Chondrocyte (in vitro differentiated cells): ENCODE data around the gene IL25. TPM values are rescaled to one million over a fixed set of nuclear protein-coding genes. Genes with fewer than 3 reads are reported as not detected.

Experiments used
- DNase-seq: peaks from one replicate; pipeline ENCODE4 v3.0.0; 2021; ENCODE audit warnings: mixed read lengths, low spot score
- H3K27ac Mint-ChIP-seq: one replicate; pipeline ENCODE4 v1.8.0; 2021; ENCODE audit warnings: mild to moderate bottlenecking, moderate library complexity, mixed read lengths; ENCODE audit not compliant: unreplicated experiment
- H3K27me3 Mint-ChIP-seq: 2 replicates; pipeline ENCODE4 v1.8.0; 2021; ENCODE audit warnings: low read depth, mixed read lengths
- H3K36me3 Mint-ChIP-seq: 2 replicates; pipeline ENCODE4 v1.8.0; 2021; ENCODE audit warnings: low read depth, mixed read lengths
- H3K4me1 Mint-ChIP-seq: 2 replicates; pipeline ENCODE4 v1.8.0; 2021; ENCODE audit warnings: low read depth, mild to moderate bottlenecking, mixed read lengths
- H3K4me3 Mint-ChIP-seq: one replicate; pipeline ENCODE4 v1.8.0; 2021; ENCODE audit warnings: mild to moderate bottlenecking, moderate library complexity, mixed read lengths; ENCODE audit not compliant: unreplicated experiment
- H3K9me3 Mint-ChIP-seq: 2 replicates; pipeline ENCODE4 v1.8.0; 2021; ENCODE audit warnings: low read depth, mixed read lengths
- total RNA-seq: library from RNA; stranded (reverse); gene quantifications from 3 replicates; pipeline ENCODE4 v1.2.1, GENCODE V29; 2021
- TF ChIP-seq, protein P1 (sequence below): fragments of 200-600 bp; sonication (generic); IDR thresholded peaks from 2 replicates; pipeline ENCODE4 v1.5.0; 2021; ENCODE audit warnings: antibody characterized with exemption, mild to moderate bottlenecking, moderate library complexity

IL25 gene
- total RNA-seq, 1 donor from 2014 or later, result not detected

DNA sequence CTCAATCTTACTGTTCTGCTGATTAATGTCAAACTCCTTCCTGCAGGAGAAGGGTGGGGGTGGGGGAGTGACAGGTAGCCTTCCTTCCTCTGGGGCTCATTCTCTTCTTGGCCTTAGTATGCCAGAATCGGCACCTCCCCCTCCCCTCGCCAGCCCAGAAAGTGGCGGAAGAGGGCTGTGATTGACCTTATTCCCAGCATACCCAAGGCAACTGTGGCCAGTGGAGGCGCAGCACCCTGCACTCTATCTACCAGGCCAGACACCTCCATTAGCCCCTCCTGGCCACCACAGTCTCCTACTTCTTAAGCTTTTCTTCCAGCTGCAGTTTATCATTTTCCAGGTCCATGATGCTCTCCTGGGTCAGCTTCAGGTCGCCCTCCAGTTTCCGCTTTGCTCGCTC is 20.0 kb downstream of the IL25 start:
- TF ChIP-seq, protein P1, sequence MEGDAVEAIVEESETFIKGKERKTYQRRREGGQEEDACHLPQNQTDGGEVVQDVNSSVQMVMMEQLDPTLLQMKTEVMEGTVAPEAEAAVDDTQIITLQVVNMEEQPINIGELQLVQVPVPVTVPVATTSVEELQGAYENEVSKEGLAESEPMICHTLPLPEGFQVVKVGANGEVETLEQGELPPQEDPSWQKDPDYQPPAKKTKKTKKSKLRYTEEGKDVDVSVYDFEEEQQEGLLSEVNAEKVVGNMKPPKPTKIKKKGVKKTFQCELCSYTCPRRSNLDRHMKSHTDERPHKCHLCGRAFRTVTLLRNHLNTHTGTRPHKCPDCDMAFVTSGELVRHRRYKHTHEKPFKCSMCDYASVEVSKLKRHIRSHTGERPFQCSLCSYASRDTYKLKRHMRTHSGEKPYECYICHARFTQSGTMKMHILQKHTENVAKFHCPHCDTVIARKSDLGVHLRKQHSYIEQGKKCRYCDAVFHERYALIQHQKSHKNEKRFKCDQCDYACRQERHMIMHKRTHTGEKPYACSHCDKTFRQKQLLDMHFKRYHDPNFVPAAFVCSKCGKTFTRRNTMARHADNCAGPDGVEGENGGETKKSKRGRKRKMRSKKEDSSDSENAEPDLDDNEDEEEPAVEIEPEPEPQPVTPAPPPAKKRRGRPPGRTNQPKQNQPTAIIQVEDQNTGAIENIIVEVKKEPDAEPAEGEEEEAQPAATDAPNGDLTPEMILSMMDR, result no peak
- H3K36me3 Mint-ChIP-seq, result no peaks in the 10 kb centered on the region
- peaks cover 40% of the 10 kb centered on the region for H3K27me3 Mint-ChIP-seq
- no peak overlapping the region for H3K4me3 Mint-ChIP-seq
- no peaks in the 10 kb centered on the region for H3K9me3 Mint-ChIP-seq
- H3K4me1 Mint-ChIP-seq, result no peaks in the 10 kb centered on the region
- DNase-seq, result no peak
- H3K27ac Mint-ChIP-seq, result no peak overlapping the region

DNA sequence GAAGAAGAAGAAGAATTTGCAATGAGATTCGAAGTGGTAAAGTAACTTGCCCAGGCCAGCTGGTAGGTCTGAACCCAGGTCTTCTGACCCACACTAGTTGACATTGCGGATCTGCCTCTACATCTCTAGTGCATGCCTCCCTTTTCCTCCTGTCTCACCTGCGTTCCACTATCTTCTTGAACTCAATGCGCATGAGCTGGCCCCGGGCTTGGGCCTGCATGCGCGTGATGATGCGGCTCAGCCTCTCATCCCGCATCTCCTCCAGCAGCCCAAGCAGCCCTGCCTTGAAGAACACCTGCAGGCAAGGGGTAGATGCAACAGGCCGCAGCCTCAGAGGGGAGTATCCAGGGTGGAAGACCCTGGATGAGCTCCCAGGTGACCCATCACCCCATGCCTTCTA is 23.5 kb downstream of the IL25 start:
- no peak overlapping the region for H3K4me3 Mint-ChIP-seq
- no peaks in the 10 kb centered on the region for H3K4me1 Mint-ChIP-seq
- H3K9me3 Mint-ChIP-seq, result no peaks in the 10 kb centered on the region
- peaks cover 29% of the 10 kb centered on the region for H3K27me3 Mint-ChIP-seq
- H3K27ac Mint-ChIP-seq, result no peak overlapping the region
- H3K36me3 Mint-ChIP-seq, result no peaks in the 10 kb centered on the region
- no peak for DNase-seq
- TF ChIP-seq, protein P1, result no peak

DNA sequence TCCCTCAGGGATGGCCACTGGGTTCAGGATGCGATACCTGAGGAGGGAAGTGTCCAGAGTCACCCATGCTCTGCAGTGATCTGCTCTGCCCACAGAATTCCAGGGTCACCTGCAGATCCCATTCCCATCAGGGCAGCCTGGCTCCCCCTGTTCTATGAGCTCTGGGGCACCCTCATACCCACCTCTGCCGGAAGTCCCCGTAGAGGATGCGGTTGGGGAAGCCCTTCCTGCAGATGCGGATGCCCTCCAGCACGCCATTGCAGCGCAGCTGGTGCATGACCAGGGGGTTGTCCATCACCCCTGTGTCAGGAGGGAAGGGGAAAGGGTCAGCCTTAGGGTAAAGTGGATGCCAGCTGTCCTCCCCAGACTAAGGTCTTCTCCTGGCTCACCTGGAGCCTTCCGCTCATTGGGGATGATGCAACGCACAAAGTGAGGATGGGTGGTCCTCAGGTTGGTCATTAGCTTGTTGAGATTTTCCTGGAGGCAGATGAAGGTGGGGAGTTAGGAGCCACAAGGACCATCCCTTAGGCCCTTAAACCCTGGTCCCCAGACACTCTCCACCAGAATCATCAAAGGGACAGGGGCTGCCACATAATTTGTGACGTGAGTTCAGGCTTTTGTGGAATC is 24.3 kb downstream of the IL25 start:
- TF ChIP-seq, protein P1, result no peak
- no peak for DNase-seq
- peaks cover 31% of the 10 kb centered on the region for H3K27me3 Mint-ChIP-seq
- H3K9me3 Mint-ChIP-seq, result no peaks in the 10 kb centered on the region
- H3K27ac Mint-ChIP-seq, result no peak overlapping the region
- H3K4me1 Mint-ChIP-seq, result no peaks in the 10 kb centered on the region
- no peak overlapping the region for H3K4me3 Mint-ChIP-seq
- no peaks in the 10 kb centered on the region for H3K36me3 Mint-ChIP-seq

DNA sequence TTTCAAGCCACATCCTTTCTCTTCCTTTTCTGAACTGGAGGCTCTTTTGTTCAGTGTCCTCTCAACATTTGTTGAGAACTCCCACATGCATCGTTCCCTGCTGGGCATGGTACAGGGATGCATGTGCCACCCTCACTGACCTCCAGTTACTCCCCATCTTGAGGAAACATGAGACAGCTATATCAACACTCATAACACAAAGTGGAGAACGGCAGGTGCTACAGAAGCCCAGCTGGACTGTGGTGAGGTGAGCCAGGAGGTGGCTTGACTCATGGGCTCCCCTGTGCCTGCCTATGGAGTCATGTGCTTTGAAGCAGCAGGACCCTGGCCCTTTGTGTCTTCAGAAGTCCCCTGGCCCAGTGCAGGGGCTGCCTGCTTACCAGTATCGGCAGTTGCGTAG is 25.7 kb downstream of the IL25 start:
- TF ChIP-seq, protein P1, result no peak
- H3K9me3 Mint-ChIP-seq, result no peaks in the 10 kb centered on the region
- no peak for DNase-seq
- no peaks in the 10 kb centered on the region for H3K36me3 Mint-ChIP-seq
- no peak overlapping the region for H3K27ac Mint-ChIP-seq
- H3K4me3 Mint-ChIP-seq, result no peak overlapping the region
- peaks cover 33% of the 10 kb centered on the region for H3K27me3 Mint-ChIP-seq
- no peaks in the 10 kb centered on the region for H3K4me1 Mint-ChIP-seq

DNA sequence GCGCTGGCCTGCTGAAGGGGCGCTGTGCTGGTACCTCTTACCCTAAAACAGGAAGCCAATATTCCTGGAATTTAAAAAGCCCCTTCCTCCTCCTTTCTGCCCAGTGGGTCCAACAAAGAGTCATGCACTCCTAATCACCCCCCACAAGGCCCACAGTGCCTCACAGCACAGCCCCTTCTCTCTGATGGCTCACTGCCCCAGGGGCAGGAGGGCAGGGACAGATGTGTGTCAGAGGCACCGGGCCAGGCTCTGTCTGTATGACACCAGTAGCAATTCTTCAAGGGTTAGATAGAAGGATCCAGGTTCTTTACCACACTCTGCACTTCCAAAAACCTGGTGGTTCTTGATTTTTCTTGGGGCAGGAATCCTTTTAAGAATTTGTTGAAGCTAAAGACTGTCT is 26.5 kb downstream of the IL25 start:
- no peak overlapping the region for H3K4me3 Mint-ChIP-seq
- H3K27ac Mint-ChIP-seq, result no peak overlapping the region
- TF ChIP-seq, protein P1, result no peak
- H3K27me3 Mint-ChIP-seq, result peaks cover 34% of the 10 kb centered on the region
- H3K36me3 Mint-ChIP-seq, result no peaks in the 10 kb centered on the region
- H3K4me1 Mint-ChIP-seq, result no peaks in the 10 kb centered on the region
- DNase-seq, result no peak
- no peaks in the 10 kb centered on the region for H3K9me3 Mint-ChIP-seq
